Effector CD8-positive, alpha-beta T cell (primary cell): ENCODE measurements around the gene DIP2C.
"Not testable (repeated sequence)": the region's sequence is repeated elsewhere in the genome, so short reads cannot be mapped to it uniquely, and the experiment has no call there.

ENCODE experiments used
- DNase-seq: peaks from one replicate; lab custom pipeline; 2025; lab: John Stamatoyannopoulos, UW

The DIP2C gene

GRCh38 chr10:418894-419293 lies 270.6 kb downstream of the DIP2C start:
- no peak for DNase-seq

- no peak for DNase-seq
These were observed 271.2 kb downstream of the DIP2C start for GRCh38 chr10:418226-418625.

DNA sequence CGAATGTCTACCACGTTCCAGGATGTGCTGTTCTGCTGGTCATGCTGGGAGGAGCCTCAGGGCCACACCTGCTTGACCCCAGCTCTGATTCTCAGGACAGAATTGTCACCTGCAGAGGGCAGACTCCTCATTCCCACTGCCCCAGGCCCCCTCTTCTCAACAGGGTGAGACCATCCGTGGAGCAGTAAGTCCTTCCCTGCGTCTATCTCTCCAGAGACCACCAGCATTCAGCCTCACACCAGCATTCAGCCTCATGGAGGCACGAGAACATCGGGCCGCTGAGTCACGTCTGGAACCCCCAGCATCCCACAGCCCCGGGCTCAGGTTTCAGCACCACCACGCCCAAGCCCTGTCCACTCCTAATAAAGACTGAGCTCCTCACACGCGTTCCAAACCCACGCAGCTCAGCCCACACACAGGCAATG lies 273.4 kb downstream of the DIP2C start:
- DNase-seq = no peak

DNA sequence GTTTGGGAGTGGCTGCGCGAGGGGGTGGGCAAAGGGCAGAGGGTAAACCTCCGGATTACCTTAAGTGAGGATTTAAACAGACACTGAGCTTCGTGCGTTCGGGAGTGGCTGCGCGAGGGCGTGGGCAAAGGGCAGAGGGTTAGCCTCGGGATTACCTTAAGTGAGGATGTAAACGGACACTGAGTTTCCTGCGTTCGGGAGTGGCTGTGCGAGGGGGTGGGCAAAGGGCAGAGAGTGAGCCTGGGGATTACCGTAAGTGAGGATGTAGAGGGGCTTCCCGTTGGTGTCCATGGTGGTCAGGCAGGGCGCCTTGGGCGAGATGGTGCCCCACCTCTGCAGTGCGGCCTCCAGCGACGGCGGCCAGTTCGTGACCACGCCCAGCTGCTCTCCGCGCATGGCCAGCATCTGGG lies 275.8 kb downstream of the DIP2C start:
- no peak for DNase-seq

- DNase-seq = no peak
These were observed 277.4 kb downstream of the DIP2C start for GRCh38 chr10:412109-412508.

DNA sequence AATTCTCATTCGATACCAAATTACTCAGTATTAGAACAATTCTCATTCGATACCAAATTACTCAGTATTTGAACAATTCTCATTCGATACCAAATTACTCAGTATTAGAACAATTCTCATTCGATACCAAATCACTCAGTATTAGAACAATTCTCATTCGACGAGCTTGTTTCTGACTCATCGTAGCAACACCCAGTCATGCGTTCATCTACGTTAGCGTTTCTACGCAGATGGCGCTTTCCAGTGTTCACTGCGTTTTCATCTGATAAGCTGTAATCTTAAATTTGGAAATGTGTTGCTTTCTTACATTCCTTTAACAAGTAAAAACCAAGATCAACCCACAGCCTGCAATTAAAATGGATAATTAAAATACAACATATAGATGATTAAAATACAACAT lies 277.9 kb downstream of the DIP2C start:
- no peak for DNase-seq

DNA sequence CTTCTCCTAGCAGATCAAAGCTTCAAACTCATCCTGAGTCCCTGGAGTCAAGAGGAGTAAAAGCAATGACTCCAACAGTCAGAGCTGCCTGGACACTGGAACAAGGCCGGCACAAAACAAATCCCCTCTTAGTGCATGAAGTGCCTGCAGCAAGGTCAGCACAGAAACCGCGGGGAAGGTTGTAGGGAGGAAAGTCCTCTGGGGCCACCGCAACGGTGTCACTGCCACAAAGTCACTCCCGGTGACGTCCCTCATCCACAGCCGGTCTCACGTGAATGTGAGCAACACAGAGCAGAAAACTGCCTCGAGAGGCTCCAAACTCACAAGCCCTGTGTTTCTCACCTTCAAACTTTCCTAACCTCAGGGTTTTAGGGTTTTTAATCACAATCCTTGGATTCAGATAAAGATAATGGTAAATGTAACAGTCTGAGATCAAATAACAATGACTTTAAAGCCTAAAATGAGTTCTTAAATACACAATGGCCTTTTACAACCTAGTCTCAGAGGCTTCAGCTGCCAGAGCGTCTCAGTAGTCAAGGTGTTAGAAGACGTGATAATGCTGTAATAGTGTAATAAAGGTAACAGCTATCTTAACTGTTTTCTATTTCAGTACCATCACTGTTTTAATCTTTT lies 279.9 kb downstream of the DIP2C start:
- no peak for DNase-seq

DNA sequence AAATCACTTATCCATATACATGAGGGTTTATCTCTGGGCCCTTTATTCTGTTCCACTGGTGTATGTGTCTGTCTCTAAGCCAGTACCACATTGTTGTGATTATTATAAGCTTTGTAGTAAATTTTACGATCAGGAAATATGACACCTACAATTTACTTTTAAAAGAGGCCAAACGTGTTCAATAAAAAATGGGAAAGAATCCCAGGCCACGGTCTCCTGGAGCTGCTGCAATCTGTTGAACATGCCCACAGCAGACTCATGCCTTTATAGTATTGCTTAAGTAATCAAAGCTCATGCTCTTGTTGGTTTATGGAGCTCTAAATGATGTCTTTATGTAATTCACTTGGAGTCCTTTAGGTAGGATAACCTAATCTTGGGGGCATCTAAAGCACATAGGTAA lies 281.2 kb downstream of the DIP2C start:
- DNase-seq = no peak

DNA sequence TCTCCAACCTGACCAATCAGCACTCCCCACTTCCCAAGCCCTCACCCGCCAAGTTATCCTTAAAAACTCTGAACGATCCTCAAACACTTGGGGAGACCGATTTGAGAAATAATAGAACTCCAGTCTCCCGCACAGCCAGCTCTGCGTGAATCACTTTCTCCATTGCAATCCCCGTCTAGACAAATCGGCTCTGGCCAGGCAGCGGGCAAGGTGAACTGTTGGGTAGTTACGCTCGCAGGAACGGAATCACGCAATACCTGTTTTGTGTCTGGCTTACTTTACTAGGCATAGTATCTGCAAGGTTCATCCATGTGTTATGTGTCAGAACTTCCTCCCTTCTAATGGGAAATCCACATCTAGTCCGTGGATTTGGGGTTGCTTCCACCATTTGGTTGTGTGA lies 282.5 kb downstream of the DIP2C start:
- no peak for DNase-seq

DNA sequence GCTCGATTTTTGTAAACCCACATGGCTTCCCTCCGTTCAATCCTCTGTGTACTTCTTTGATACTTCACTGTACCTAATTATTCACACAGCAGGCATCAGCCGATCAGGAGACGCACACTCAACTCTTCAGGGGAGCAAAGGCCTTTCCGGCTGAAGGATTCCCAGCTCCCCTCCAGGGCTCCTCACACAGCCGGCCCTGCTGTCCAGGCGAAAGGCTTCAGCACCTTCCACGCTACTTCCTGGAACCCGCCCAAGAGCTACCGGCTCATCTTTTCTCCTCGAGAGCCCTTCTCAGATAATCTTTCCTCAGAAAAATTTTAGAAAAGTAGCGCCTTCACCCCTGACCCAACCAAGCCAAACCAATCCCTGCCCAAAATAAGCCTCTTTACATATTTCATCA lies 283.8 kb downstream of the DIP2C start:
- DNase-seq = no peak

- DNase-seq = no peak
These were observed 284.5 kb downstream of the DIP2C start for GRCh38 chr10:404991-405390.

- DNase-seq = no peak
These were observed 285.1 kb downstream of the DIP2C start for GRCh38 chr10:404346-404745.

DNA sequence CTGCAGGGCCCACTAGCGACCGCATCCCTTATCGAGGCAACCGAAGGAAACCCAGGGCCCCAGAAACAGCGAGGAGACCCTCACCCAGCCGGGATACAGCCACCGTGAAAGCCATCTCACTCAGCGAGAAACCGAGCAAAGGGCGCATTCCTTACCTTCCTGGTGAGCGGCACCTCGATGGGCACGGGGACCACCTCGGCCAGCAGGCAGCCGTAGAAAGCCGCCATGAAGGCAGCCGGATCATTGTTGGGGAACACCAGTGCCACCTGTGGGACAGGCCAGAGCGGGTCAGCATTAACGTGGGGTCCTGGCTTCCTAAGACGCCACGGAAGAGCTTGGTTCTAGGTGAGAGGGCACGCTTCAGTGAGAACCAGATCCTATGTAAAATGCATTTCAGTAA lies 290.5 kb downstream of the DIP2C start:
- no peak for DNase-seq

DNA sequence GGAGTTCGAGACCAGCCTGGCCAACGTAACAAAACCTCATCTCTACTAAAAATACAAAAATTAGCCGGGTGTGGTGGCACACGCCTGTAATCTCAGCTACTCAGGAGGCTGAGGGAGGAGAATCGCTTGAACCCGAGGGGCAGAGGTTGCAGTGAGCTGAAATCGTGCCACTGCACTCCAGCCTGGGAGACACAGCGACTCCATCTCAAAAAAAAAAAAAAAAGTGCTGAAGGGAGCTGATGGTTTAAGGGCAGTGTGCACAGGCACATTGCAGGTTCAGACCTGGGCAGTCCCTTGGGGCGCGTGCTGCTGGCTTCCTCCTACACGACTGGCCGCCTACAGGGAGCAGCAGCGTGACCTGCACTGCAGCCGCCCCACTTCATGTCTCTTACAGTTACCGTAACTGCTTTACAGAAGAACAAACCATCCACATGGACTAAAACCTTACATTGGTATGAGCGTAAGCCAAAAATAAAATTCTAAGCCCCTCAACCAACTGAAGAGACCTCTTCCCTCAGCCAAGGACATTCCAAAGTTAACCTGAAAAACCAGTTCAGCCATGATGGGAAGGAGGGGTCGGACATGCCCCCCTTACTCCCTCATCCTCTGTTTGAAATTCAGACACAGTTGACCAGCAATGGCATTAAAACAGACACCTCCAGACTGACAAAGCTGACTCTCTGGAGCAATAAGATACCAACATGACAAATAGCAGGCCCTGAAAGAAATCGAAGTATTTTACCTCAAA lies 292.0 kb downstream of the DIP2C start:
- no peak for DNase-seq

GRCh38 chr10:396535-397220 lies 292.8 kb downstream of the DIP2C start:
- DNase-seq = no peak

GRCh38 chr10:396107-396506 lies 293.4 kb downstream of the DIP2C start:
- DNase-seq = no peak

- DNase-seq = no peak
These were observed 293.8 kb downstream of the DIP2C start for GRCh38 chr10:395665-396064.

DNA sequence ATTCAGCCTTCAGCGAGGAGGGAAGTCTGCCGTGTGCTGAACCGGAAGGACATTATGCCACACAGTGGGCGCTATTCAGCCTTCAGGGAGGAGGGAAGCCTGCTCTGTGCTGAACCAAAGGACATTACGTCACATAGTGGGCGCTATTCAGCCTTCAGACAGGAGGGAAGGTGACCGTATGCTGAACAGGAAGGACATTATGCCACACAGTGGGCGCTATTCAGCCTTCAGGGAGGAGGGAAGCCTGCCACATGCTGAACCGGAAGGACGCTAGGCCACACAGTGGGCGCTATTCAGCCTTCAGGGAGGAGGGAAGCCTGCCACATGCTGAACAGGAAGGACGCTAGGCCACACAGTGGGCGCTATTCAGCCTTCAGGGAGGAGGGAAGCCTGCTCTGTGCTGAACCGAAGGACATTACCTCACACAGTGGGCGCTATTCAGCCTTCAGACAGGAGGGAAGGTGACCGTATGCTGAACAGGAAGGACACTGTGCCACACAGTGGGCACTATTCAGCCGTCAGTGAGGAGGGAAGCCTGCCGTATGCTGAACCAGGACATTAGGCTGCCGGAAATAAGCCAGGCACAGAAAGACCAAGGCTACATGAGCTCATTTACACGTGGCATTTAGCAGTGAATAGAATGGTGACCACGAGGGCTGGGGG lies 294.9 kb downstream of the DIP2C start:
- not testable (repeated sequence) for DNase-seq

GRCh38 chr10:393787-394438 lies 295.6 kb downstream of the DIP2C start:
- no peak for DNase-seq

DNA sequence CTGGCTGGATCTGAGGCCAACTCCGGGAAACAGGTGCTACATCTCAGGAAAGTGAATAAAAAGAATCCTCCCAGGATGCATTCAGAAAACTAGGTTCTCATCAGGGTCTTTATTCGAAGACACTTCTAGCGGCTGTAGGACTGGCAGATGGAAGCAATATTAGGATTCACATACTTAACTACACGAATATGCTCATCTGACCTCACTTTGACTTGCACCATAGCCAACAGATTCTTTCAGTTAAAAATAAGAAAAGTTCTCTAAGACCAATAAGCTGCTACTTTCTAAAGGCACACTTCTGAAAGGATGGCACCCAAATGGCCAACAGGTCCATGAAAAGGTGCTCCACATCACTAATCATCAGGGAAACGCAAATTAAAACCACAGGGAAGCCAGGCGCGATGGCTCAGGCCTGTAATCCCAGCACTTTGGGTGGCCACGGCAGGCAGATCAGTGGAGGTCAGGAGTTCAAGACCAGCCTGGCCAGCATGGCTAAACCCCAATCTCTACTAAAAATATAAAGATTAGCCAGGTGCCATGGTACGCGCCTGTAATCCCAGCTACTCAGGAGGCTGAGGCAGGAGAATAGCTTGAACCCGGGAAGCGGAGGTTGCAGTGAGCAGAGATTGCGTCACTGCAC lies 296.2 kb downstream of the DIP2C start:
- no peak for DNase-seq

DNA sequence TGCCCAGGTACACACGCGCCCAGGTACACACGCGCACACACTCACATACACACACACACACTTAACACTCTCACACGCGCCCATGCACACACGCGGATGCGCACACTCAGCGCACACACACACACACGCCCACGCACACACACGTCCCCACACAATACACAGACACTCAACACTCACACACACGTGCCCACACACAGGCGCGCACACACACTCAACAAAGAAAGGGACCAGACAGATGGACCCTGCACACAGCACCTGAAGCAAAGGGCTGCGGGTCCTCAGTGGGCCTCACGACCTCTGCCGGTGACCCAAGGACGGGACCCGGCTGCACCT lies 296.8 kb downstream of the DIP2C start:
- no peak for DNase-seq
